Sigmoid colon (tissue), 7 donors: ENCODE results near the gene SEPTIN1. TPM values are rescaled to one million over a fixed set of nuclear protein-coding genes. Genes with fewer than 3 reads are reported as not detected.

Experiments used
- DNase-seq: peaks from one replicate; pipeline ENCODE4 v3.0.0-alpha.2; 2019
- H3K27ac ChIP-seq, 4 donors: fragments of 200-600 bp; sonication (generic); one replicate each; pipeline ENCODE4 v1.5.1; 2016 to 2019; ENCODE audit warnings: mild to moderate bottlenecking in 1 of 4
- H3K27me3 ChIP-seq, 3 donors: fragments of 200-600 bp; sonication (generic); one replicate each; pipeline ENCODE4 v1.5.1; 2019; ENCODE audit warnings: mild to moderate bottlenecking in 1 of 3
- H3K36me3 ChIP-seq, 4 donors: fragments of 200-600 bp; sonication (generic); one replicate each; pipeline ENCODE4 v1.5.1; 2016 to 2019
- H3K4me1 ChIP-seq, 4 donors: fragments of 200-600 bp; sonication (generic); one replicate each; pipeline ENCODE4 v1.5.1; 2017 to 2019
- H3K4me3 ChIP-seq, 4 donors: fragments of 200-600 bp; sonication (generic); one replicate each; pipeline ENCODE4 v1.5.1; 2017 to 2019; ENCODE audit warnings: mild to moderate bottlenecking in 2 of 4, moderate library complexity in 1 of 4
- H3K9me3 ChIP-seq, 4 donors: fragments of 200-600 bp in 3 of 4; sonication (generic) in 3 of 4; one replicate each; pipeline versions ENCODE4 v1.5.1 to v1.6.1; 2013 to 2019
- EP300 ChIP-seq, 4 donors: sonication (generic); formaldehyde crosslinking; IDR thresholded peaks; one replicate each; pipeline ENCODE4 v1.6.1; 2017; ENCODE audit warnings: antibody characterized with exemption in 4 of 4
- POLR2A ChIP-seq, 2 donors: fragments of 450-650 bp; IDR thresholded peaks; one replicate each; pipeline ENCODE4 v1.6.1; 2016; ENCODE audit warnings: antibody characterized with exemption in 2 of 2, mild to moderate bottlenecking in 2 of 2, moderate library complexity in 2 of 2
- POLR2AphosphoS5 ChIP-seq, 4 donors: sonication (generic); formaldehyde crosslinking; IDR thresholded peaks; one replicate each; pipeline ENCODE4 v1.6.1; 2017; ENCODE audit warnings: antibody characterized with exemption in 4 of 4
- WGBS, 2 donors: extraction: QIAGEN DNeasy Blood & Tissue Kit; methylation state at CpG; one replicate each; pipeline ENCODE4 v1.1.7; 2013; 5-methylcytosine and 5-hydroxymethylcytosine counted together
- intact Hi-C: fragments of 100-400 bp; cut with DNase I; formaldehyde crosslinking; loops from one replicate; pipeline ENCODE4 v1.15.1; 2023
- polyA plus RNA-seq, 3 donors: library from polyadenylated mRNA; stranded (reverse); fragments of 200-250 nt; gene quantifications; one replicate each; pipeline ENCODE4 v1.2.3, GENCODE V29; 2013
- total RNA-seq, 4 donors: library from RNA; depleted of rRNA; stranded (reverse); fragments of >200 nt; gene quantifications; one replicate each; pipeline ENCODE4 v1.1.0, GENCODE V29; 2016
- TF ChIP-seq, protein P1 (sequence below), 4 experiments: fragments of 450-650 bp in 3 of 4; fragments of 200-600 bp in 1 of 4; IDR thresholded peaks; one replicate each; pipeline ENCODE4 v1.5.1; 2016 to 2019; ENCODE audit warnings: antibody characterized with exemption in 4 of 4, mild to moderate bottlenecking in 3 of 4, moderate library complexity in 2 of 4
- donor health status: healthy with polysubstance abuse.
- donor health status: Bipolar disorder and iron deficiency.
- donor health status: healthy.

SEPTIN1 gene
- total and polyA plus RNA-seq, 7 donors, result 0.82 to 46.6 (median 2.4) TPM

DNA sequence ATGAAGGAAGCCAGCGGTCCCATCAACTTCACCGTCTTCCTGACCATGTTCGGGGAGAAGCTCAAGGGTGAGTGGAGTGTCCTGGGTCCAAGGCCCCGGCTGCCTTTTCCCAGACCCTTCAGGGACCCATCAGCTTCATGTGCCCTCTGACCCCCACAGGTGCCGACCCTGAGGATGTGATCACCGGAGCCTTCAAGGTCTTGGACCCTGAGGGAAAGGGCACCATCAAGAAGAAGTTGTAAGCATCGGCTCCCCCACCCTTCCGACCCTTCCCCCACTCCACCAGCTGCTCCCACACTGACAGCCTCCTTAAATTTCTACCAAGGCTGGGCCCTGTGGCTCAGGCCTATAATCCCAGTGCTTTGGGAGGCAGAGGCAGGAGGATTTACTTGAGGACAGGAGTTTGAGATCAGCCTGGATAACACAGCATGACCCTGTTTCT, 5.9 kb downstream of the SEPTIN1 start:
- intact Hi-C loops, result loop anchor here (10.0 kb wide), 1 partner anchor 282 kb away; the partner anchor contains the start of genes TBX6 and YPEL3
- Histone ChIP-seq H3K27ac (peak overlapping the region; percentile 96 to 100 (median 98)), H3K27me3 (no peaks in the 10 kb centered on the region), H3K4me1 (peaks cover 0 to 24% (median 22%) of the 10 kb centered on the region in 4 donors), H3K36me3 (no peaks in the 10 kb centered on the region), H3K4me3 (no peak overlapping the region), H3K9me3 (no peaks in the 10 kb centered on the region)
- no peak for DNase-seq
- TF ChIP-seq, protein P1, sequence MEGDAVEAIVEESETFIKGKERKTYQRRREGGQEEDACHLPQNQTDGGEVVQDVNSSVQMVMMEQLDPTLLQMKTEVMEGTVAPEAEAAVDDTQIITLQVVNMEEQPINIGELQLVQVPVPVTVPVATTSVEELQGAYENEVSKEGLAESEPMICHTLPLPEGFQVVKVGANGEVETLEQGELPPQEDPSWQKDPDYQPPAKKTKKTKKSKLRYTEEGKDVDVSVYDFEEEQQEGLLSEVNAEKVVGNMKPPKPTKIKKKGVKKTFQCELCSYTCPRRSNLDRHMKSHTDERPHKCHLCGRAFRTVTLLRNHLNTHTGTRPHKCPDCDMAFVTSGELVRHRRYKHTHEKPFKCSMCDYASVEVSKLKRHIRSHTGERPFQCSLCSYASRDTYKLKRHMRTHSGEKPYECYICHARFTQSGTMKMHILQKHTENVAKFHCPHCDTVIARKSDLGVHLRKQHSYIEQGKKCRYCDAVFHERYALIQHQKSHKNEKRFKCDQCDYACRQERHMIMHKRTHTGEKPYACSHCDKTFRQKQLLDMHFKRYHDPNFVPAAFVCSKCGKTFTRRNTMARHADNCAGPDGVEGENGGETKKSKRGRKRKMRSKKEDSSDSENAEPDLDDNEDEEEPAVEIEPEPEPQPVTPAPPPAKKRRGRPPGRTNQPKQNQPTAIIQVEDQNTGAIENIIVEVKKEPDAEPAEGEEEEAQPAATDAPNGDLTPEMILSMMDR (IDR thresholded peaks at IDR 0.05), result no peak
- TF ChIP-seq POLR2A (IDR thresholded peaks at IDR 0.05) (no peak), POLR2AphosphoS5 (IDR thresholded peaks at IDR 0.05) (no peak), EP300 (IDR thresholded peaks at IDR 0.05) (no peak)
- 95 to 96% methylated on average over 8 of the region's 8 CpGs for WGBS, 2 donors

DNA sequence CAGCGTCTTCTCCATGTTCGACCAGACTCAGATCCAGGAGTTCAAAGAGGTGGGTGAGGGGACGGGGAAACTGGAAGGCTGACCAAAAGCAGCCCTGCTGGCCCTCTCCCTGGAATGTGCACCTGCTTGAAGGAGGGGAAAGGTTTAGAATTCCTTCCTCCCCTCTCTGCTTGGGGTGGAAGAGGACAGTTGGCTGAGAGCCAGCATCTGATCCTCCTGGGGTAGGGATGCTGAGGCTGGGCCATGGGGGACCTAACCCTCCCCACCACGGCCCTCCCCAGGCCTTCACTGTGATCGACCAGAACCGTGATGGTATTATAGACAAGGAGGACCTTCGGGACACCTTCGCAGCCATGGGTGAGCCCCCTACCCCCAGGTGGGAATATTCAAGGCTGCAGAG, 6.5 kb downstream of the SEPTIN1 start:
- intact Hi-C loops, result loop anchor here (10.0 kb wide), 1 partner anchor 281 kb away; the partner anchor contains the start of genes TBX6 and YPEL3
- no peak for DNase-seq
- WGBS, 2 donors, result 94 to 97% methylated on average over 8 of the region's 8 CpGs
- H3K9me3 ChIP-seq, result no peaks in the 10 kb centered on the region
- H3K4me1 ChIP-seq, result peaks cover 0 to 29% (median 27%) of the 10 kb centered on the region in 4 donors
- H3K36me3 ChIP-seq, result no peaks in the 10 kb centered on the region
- no peak overlapping the region for H3K4me3 ChIP-seq
- H3K27ac ChIP-seq, result peak overlapping the region in 3 of 4 donors; percentile 19 to 98 (median 98)
- TF ChIP-seq, protein P1 (IDR thresholded peaks at IDR 0.05), result no peak
- TF ChIP-seq EP300 (IDR thresholded peaks at IDR 0.05) (no peak), POLR2A (IDR thresholded peaks at IDR 0.05) (no peak)
- no peaks in the 10 kb centered on the region for H3K27me3 ChIP-seq

DNA sequence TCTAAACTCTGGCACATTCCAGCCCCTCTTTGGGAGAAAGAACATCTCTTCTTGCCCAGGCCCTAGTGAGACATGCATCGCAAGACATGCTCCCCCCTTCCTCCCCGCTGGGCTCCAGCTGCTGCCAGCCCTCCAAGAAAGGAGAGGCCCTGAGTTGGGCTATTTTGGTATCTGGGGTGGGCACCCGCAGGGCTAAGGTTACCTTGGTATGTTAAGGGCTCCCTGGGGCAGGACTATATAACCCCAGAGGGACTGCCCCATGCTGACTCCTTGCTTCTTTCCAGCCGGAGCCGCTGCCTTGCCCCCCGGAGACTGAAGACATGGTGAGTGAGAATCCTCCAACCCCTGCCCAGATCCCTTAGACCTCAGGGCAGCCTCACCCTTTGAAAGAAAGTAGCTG, 7.8 kb downstream of the SEPTIN1 start, which contains the start of gene MYL11:
MYL11 (plus strand) TSS at position 265 of the 400 bp plus-strand sequence; CDS start at position 321, 56 bp downstream.
- intact Hi-C loops, result loop anchor here (5.0 to 10.0 kb wide), 2 partner anchors 33 to 280 kb away; partner anchors contain the start of genes TBX6, YPEL3 and ZNF771
- Histone ChIP-seq H3K4me3 (no peak within 1 kb of the TSS), H3K4me1 (peaks cover 0 to 28% (median 24%) of the 10 kb centered on the region in 4 donors), H3K27me3 (no peaks in the 10 kb centered on the region), H3K27ac (peak within 1 kb of the TSS in 2 of 4 donors; percentile 19 to 98), H3K36me3 (no peaks in the 10 kb centered on the region), H3K9me3 (no peaks in the 10 kb centered on the region)
- WGBS, 2 donors, result 94 to 95% methylated on average over 6 of the region's 6 CpGs
- no peak for DNase-seq
- TF ChIP-seq, protein P1 (IDR thresholded peaks at IDR 0.05), result no peak
- TF ChIP-seq EP300 (IDR thresholded peaks at IDR 0.05) (no peak), POLR2AphosphoS5 (IDR thresholded peaks at IDR 0.05) (no peak), POLR2A (IDR thresholded peaks at IDR 0.05) (no peak)

DNA sequence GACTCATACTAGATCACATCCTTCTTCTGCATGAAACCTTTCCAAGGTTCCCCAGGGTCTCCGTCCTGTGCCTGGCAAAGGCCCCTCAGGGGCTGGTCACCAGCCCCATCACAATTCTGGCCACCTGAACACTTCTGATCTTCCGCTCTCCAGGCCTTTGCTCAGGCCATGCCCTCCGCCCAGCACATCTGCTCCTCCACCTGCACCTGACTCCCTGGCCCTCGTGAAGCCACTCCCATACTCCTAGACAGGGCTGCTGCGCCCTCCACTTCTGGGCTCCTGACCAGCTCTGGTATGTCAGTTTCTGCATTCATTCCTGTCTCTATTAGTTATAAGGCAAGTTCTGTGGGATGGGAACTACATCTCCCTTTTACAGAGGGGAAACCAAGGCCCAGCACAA, 9.6 kb downstream of the SEPTIN1 start:
- no peaks in the 10 kb centered on the region for H3K36me3 ChIP-seq
- 81 to 91% methylated on average over 5 of the region's 5 CpGs for WGBS, 2 donors
- no peaks in the 10 kb centered on the region for H3K9me3 ChIP-seq
- no peak overlapping the region for H3K4me3 ChIP-seq
- intact Hi-C loops, result loop anchor here (5.0 to 10.0 kb wide), 2 partner anchors 35 to 278 kb away; partner anchors contain the start of genes TBX6, YPEL3 and ZNF771
- no peak overlapping the region for H3K27ac ChIP-seq
- H3K27me3 ChIP-seq, result no peaks in the 10 kb centered on the region
- H3K4me1 ChIP-seq, result peaks cover 0 to 39% (median 33%) of the 10 kb centered on the region in 4 donors
- TF ChIP-seq POLR2AphosphoS5 (IDR thresholded peaks at IDR 0.05) (no peak), POLR2A (IDR thresholded peaks at IDR 0.05) (no peak), EP300 (IDR thresholded peaks at IDR 0.05) (no peak)
- TF ChIP-seq, protein P1 (IDR thresholded peaks at IDR 0.05), result no peak
- no peak for DNase-seq
